IPS-20b (cell line): ENCODE results near the gene TP63.

Source experiments
- H3K27ac ChIP-seq: one replicate; pipeline ENCODE4 v1.5.1; 2013; ENCODE audit warnings: low read length
- H3K27me3 ChIP-seq: 2 replicates; pipeline ENCODE4 v1.6.1; 2013; ENCODE audit warnings: mild to moderate bottlenecking, low read length, inconsistent platforms; ENCODE audit not compliant: insufficient read depth
- H3K36me3 ChIP-seq: 2 replicates; pipeline ENCODE4 v1.6.1; 2013; ENCODE audit warnings: low read depth, mild to moderate bottlenecking, inconsistent platforms, low read length, moderate library complexity; ENCODE audit not compliant: insufficient read depth
- H3K4me1 ChIP-seq: 2 replicates; pipeline ENCODE4 v1.6.1; 2013; ENCODE audit warnings: mild to moderate bottlenecking, control low read depth, inconsistent platforms, low read length, moderate library complexity; ENCODE audit not compliant: insufficient read depth
- H3K4me3 ChIP-seq: 2 replicates; pipeline ENCODE4 v1.5.1; 2013; ENCODE audit warnings: mild to moderate bottlenecking, low read length, inconsistent platforms
- H3K9ac ChIP-seq: 2 replicates; pipeline ENCODE4 v1.6.1; 2013; ENCODE audit warnings: low read depth, mild to moderate bottlenecking, inconsistent platforms, low read length, moderate library complexity
- H3K9me3 ChIP-seq: 2 replicates; pipeline ENCODE4 v1.6.1; 2013; ENCODE audit warnings: mild to moderate bottlenecking, low read depth, low read length, inconsistent platforms; ENCODE audit not compliant: insufficient read depth

The TP63 gene

DNA sequence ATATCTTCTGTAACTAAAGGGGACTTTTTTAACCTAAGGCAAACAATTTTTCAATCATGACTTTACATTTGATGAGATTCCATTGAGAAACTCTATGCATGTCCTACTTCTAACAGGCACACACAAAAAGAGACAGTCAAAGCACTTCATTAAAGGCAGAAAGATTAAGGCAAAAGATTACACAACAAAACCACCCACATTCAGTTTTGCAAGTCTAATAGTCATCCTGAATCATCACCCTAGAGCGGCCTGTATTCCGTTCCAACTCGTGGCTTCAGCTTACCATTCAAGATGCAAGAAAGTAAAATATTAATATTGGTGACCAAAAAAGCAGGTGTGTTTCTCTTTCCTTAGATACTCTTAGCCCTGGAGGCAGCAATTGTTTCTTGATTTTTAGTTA is 283.6 kb downstream of the TP63 start:
- Histone ChIP-seq H3K27me3 (no peaks in the 10 kb centered on the region), H3K9ac (no peak overlapping the region), H3K4me3 (no peak overlapping the region), H3K27ac (no peak overlapping the region), H3K4me1 (peaks cover 6% of the 10 kb centered on the region; the same call in 1 of the 2 replicates), H3K9me3 (no peaks in the 10 kb centered on the region), H3K36me3 (no peaks in the 10 kb centered on the region)

DNA sequence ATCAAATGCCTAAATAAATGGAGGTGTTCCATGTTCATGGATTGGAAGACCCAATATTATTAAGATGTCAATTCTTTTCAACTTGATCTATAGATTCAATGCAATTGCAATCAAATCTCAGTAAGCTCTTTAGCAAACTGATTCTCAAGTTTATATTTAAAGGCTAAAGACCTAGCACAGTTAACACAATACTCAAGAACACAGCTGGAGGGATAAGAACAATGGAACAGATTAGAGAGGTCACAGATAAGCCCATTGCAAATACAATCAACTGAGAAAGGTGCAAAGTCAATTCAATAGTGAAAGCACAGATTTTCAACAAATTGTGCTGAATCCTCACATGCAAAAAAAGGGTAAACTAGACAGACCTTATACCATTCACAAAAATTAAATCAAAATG is 290.6 kb downstream of the TP63 start:
- H3K27ac ChIP-seq, result no peak overlapping the region
- no peak overlapping the region for H3K9ac ChIP-seq
- no peaks in the 10 kb centered on the region for H3K9me3 ChIP-seq
- H3K36me3 ChIP-seq, result no peaks in the 10 kb centered on the region
- H3K27me3 ChIP-seq, result no peaks in the 10 kb centered on the region
- peaks cover 6% of the 10 kb centered on the region; the same call in 1 of the 2 replicates for H3K4me1 ChIP-seq
- H3K4me3 ChIP-seq, result no peak overlapping the region

- no peak overlapping the region for H3K9ac ChIP-seq
- H3K27me3 ChIP-seq, result no peaks in the 10 kb centered on the region
- H3K36me3 ChIP-seq, result no peaks in the 10 kb centered on the region
- no peaks in the 10 kb centered on the region for H3K9me3 ChIP-seq
- H3K4me1 ChIP-seq, result peaks cover 5% of the 10 kb centered on the region; the same call in 1 of the 2 replicates
- H3K27ac ChIP-seq, result no peak overlapping the region
- H3K4me3 ChIP-seq, result no peak overlapping the region
Measured at GRCh38 chr3:189927975-189928895, 297.0 kb downstream of the TP63 start.

DNA sequence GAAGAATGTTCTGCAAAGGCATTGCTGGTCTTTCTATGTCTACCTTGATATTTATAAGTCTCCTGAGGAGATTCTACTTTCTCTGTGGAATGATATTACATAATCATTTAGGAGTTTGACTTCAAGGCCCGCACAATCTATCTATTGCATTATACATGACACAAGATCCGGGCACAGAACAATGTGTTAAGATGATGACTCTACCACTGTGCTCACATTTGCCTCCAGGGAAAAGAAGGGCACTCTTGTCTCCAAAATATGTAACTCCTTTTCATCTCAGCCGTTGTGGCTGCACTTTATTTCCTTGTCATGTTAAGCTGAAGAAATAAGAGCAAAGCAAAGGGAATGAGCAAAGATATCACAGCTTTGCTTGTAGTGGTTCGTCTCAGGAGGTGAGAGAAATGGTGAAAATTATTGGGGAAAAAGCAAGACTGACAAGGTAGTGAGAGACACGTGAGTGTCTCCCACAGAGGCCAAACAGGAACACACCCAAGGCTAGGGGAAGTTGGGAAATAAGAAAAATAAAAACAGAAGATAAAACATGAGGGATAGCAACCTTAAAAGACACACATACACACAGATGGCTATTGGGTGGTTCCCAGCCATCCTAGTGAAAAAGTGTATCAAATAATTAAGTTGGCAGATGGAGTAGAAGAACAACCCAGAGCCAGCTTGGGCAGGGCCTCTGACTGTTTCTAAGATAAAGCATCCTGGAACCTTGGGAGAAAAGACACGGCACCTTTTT is 305.2 kb downstream of the TP63 start:
- 0 out of 2 replicates have a peak, but pooled peaks cover 4% of the 10 kb centered on the region for H3K4me1 ChIP-seq
- no peaks in the 10 kb centered on the region for H3K27me3 ChIP-seq
- no peak overlapping the region for H3K4me3 ChIP-seq
- H3K36me3 ChIP-seq, result no peaks in the 10 kb centered on the region
- no peak overlapping the region for H3K9ac ChIP-seq
- H3K27ac ChIP-seq, result no peak overlapping the region
- H3K9me3 ChIP-seq, result no peaks in the 10 kb centered on the region

DNA sequence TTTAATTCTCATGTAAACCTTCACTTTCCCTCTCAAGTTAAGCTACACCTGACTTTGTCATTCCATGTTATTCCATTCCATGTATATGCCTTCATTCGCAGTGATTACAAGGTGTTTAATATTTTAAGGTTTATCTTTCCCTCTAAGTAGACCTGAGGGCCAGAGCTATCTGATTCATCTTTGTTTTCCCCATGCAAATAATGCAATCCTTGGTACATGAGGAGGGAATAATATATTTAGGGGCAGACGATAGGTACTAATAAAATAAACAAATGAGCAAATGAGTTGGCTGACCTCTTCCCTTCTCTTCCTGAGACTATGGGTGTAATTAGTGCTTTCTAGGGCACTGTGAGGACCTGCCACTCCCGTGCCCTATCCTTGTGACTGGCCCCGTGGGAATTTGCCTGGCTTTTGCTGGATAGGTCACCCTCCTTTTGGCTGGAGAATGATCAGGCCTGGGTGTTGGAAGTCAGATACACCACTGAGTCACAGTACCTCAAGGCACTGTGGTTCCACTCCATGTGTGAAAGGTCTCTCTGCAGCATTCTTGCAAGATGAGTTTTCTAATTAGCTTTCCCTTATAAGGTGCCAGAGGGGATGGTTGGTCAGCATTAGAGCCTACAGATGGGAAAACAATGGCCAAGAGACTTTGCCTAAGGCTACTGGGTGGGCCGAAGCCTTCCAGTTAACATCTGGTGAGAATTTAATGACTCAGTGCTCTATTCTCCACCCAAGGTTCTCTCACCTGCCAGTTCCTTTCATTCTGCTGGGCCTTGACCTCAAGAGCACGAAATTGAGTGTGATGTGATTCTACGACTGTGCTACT is 306.3 kb downstream of the TP63 start:
- no peak overlapping the region for H3K4me3 ChIP-seq
- H3K27ac ChIP-seq, result no peak overlapping the region
- H3K9ac ChIP-seq, result no peak overlapping the region
- 0 out of 2 replicates have a peak, but pooled peaks cover 4% of the 10 kb centered on the region for H3K4me1 ChIP-seq
- no peaks in the 10 kb centered on the region for H3K36me3 ChIP-seq
- H3K9me3 ChIP-seq, result no peaks in the 10 kb centered on the region
- H3K27me3 ChIP-seq, result no peaks in the 10 kb centered on the region

DNA sequence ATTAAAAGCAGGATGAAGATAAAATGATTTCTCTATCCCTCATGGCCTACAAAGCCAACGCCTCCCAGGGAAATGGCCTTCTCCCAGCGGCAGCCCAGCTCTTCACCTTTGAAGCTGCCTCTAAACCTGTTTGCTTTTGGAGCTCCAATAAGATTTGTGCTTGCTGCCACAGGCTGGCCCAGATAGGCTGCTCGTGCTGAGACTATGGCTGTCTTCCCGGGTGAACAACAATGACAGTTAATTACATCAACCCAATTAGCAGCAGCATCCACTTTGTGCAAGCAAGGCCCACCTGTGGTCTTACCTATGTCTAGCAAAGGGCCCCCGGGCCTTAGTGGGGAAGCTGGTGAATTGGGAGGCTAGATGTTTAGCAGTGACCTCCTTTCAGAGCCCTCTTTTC is 309.9 kb downstream of the TP63 start:
- Histone ChIP-seq H3K9ac (no peak overlapping the region), H3K4me1 (0 out of 2 replicates have a peak, but pooled peaks cover 4% of the 10 kb centered on the region), H3K27ac (no peak overlapping the region), H3K27me3 (no peaks in the 10 kb centered on the region), H3K36me3 (no peaks in the 10 kb centered on the region), H3K4me3 (no peak overlapping the region), H3K9me3 (no peaks in the 10 kb centered on the region)

GRCh38 chr3:189941679-189942078 is 310.5 kb downstream of the TP63 start:
- Histone ChIP-seq H3K36me3 (no peaks in the 10 kb centered on the region), H3K4me1 (0 out of 2 replicates have a peak, but pooled peaks cover 4% of the 10 kb centered on the region), H3K27ac (no peak overlapping the region), H3K4me3 (no peak overlapping the region), H3K9ac (no peak overlapping the region), H3K9me3 (no peaks in the 10 kb centered on the region), H3K27me3 (no peaks in the 10 kb centered on the region)

GRCh38 chr3:189942948-189943347 is 311.8 kb downstream of the TP63 start:
- no peak overlapping the region for H3K27ac ChIP-seq
- 0 out of 2 replicates have a peak, but pooled peaks cover 1% of the 10 kb centered on the region for H3K4me1 ChIP-seq
- no peak overlapping the region for H3K9ac ChIP-seq
- no peaks in the 10 kb centered on the region for H3K36me3 ChIP-seq
- H3K27me3 ChIP-seq, result no peaks in the 10 kb centered on the region
- H3K9me3 ChIP-seq, result no peaks in the 10 kb centered on the region
- no peak overlapping the region for H3K4me3 ChIP-seq

- H3K9ac ChIP-seq, result no peak overlapping the region
- H3K4me1 ChIP-seq, result no peaks in the 10 kb centered on the region
- H3K9me3 ChIP-seq, result no peaks in the 10 kb centered on the region
- H3K27me3 ChIP-seq, result no peaks in the 10 kb centered on the region
- no peak overlapping the region for H3K27ac ChIP-seq
- H3K36me3 ChIP-seq, result no peaks in the 10 kb centered on the region
- H3K4me3 ChIP-seq, result no peak overlapping the region
Measured at GRCh38 chr3:189944285-189945145, 313.3 kb downstream of the TP63 start.

- no peaks in the 10 kb centered on the region for H3K27me3 ChIP-seq
- no peaks in the 10 kb centered on the region for H3K4me1 ChIP-seq
- no peak overlapping the region for H3K4me3 ChIP-seq
- no peaks in the 10 kb centered on the region for H3K9me3 ChIP-seq
- H3K9ac ChIP-seq, result no peak overlapping the region
- H3K36me3 ChIP-seq, result no peaks in the 10 kb centered on the region
- H3K27ac ChIP-seq, result no peak overlapping the region
Measured at GRCh38 chr3:189945935-189946709, 314.9 kb downstream of the TP63 start.
